MM.1S (cell line): Measurements from ENCODE around the gene F5.

Experiments used
- DNase-seq: peaks from one replicate; pipeline ENCODE4 v3.0.0-alpha.2; 2015
- H2AFZ ChIP-seq: fragments of 300-600 bp; sonication (generic); 2 replicates; pipeline ENCODE4 v1.6.0; 2016; ENCODE audit warnings: antibody characterized with exemption, low read length
- H3F3A ChIP-seq: fragments of 300-600 bp; sonication (generic); 2 replicates; pipeline ENCODE4 v1.6.1; 2016; ENCODE audit warnings: mild to moderate bottlenecking, antibody characterized with exemption, low read length, moderate library complexity, mixed read lengths; ENCODE audit not compliant: insufficient read depth
- H3K27ac ChIP-seq: fragments of 300-600 bp; sonication (generic); 2 replicates; pipeline ENCODE4 v1.5.1; 2016; ENCODE audit warnings: mild to moderate bottlenecking, low read length
- H3K27me3 ChIP-seq: fragments of 300-600 bp; sonication (generic); replicated peaks from 2 replicates; pipeline ENCODE4 v1.6.0; 2016; ENCODE audit warnings: low read length; ENCODE audit not compliant: insufficient read depth
- H3K36me3 ChIP-seq: fragments of 300-600 bp; sonication (generic); replicated peaks from 2 replicates; pipeline ENCODE4 v1.6.1; 2016; ENCODE audit warnings: mild to moderate bottlenecking, low read length, mixed read lengths; ENCODE audit not compliant: insufficient read depth
- H3K4me1 ChIP-seq: fragments of 300-600 bp; sonication (generic); 2 replicates; pipeline ENCODE4 v1.6.1; 2016; ENCODE audit warnings: low read length, mixed read lengths
- H3K4me2 ChIP-seq: fragments of 300-600 bp; sonication (generic); 2 replicates; pipeline ENCODE4 v1.6.0; 2016; ENCODE audit warnings: low read depth, low read length
- H3K4me3 ChIP-seq: fragments of 300-600 bp; sonication (generic); 2 replicates; pipeline ENCODE4 v1.5.1; 2016; ENCODE audit warnings: low read length, mixed read lengths
- H3K79me2 ChIP-seq: fragments of 300-600 bp; sonication (generic); 2 replicates; pipeline ENCODE4 v1.6.1; 2016; ENCODE audit warnings: mixed run types, low read length, mixed read lengths
- H3K9ac ChIP-seq: fragments of 300-600 bp; sonication (generic); 2 replicates; pipeline ENCODE4 v1.6.1; 2016; ENCODE audit warnings: low read length, mixed read lengths
- H3K9me2 ChIP-seq: fragments of 300-600 bp; sonication (generic); replicated peaks from 2 replicates; pipeline ENCODE4 v1.6.1; 2016; ENCODE audit warnings: mild to moderate bottlenecking, low read length, mixed read lengths; ENCODE audit not compliant: insufficient read depth
- H3K9me3 ChIP-seq: fragments of 300-600 bp; sonication (generic); replicated peaks from 2 replicates; pipeline ENCODE4 v1.6.1; 2016; ENCODE audit warnings: mild to moderate bottlenecking, low read length, mixed read lengths; ENCODE audit not compliant: insufficient read depth
- H4K20me1 ChIP-seq: fragments of 300-600 bp; sonication (generic); 2 replicates; pipeline ENCODE4 v1.6.1; 2016; ENCODE audit warnings: mild to moderate bottlenecking, low read length, moderate library complexity, mixed read lengths; ENCODE audit not compliant: insufficient read depth
- CTCF ChIP-seq: fragments of 300-600 bp; sonication (generic); IDR thresholded peaks from 2 replicates; pipeline ENCODE4 v1.5.1; 2016; ENCODE audit warnings: antibody characterized with exemption, low read length, mixed read lengths
- EZH2 ChIP-seq: fragments of 300-600 bp; sonication (generic); optimal IDR thresholded peaks from 2 replicates; pipeline ENCODE3; 2017; ENCODE audit warnings: low read depth, mild to moderate bottlenecking, antibody characterized with exemption, low read length, mixed read lengths
- EZH2phosphoT487 ChIP-seq: fragments of 300-600 bp; sonication (generic); IDR thresholded peaks from 2 replicates; pipeline ENCODE4 v1.6.1; 2018; ENCODE audit warnings: antibody characterized with exemption, low read length

Gene F5

GRCh38 chr1:169571450-169571849 lies 14.8 kb downstream of the F5 start:
- Histone ChIP-seq H3K36me3 (no peaks in the 10 kb centered on the region), H3K79me2 (no peaks in the 10 kb centered on the region), H3K27me3 (no peaks in the 10 kb centered on the region), H3K4me1 (no peaks in the 10 kb centered on the region), H2AFZ (no peak overlapping the region), H3K4me2 (no peak overlapping the region), H3K9me3 (no peaks in the 10 kb centered on the region), H3F3A (no peaks in the 10 kb centered on the region), H3K4me3 (no peak overlapping the region), H3K27ac (no peak overlapping the region), H3K9ac (no peak overlapping the region), H3K9me2 (no peaks in the 10 kb centered on the region), H4K20me1 (no peaks in the 10 kb centered on the region)
- TF ChIP-seq EZH2phosphoT487 (no peak), EZH2 (no peak), CTCF (no peak)
- DNase-seq, result no peak

- no peaks in the 10 kb centered on the region for H3F3A ChIP-seq
- no peak overlapping the region for H3K4me3 ChIP-seq
- no peak overlapping the region for H3K4me2 ChIP-seq
- no peak overlapping the region for H2AFZ ChIP-seq
- H3K9ac ChIP-seq, result no peak overlapping the region
- TF ChIP-seq EZH2, result no peak
- TF ChIP-seq EZH2phosphoT487, result no peak
- TF ChIP-seq CTCF, result no peak
- no peaks in the 10 kb centered on the region for H3K36me3 ChIP-seq
- H3K27ac ChIP-seq, result no peak overlapping the region
- H3K4me1 ChIP-seq, result no peaks in the 10 kb centered on the region
- no peak for DNase-seq
- no peaks in the 10 kb centered on the region for H3K9me2 ChIP-seq
- no peaks in the 10 kb centered on the region for H3K27me3 ChIP-seq
- H3K79me2 ChIP-seq, result no peaks in the 10 kb centered on the region
- H4K20me1 ChIP-seq, result no peaks in the 10 kb centered on the region
- no peaks in the 10 kb centered on the region for H3K9me3 ChIP-seq
Observed at GRCh38 chr1:169570172-169570574, 16.1 kb downstream of the F5 start.

- no peak overlapping the region for H3K9ac ChIP-seq
- H3K4me3 ChIP-seq, result no peak overlapping the region
- H3K9me3 ChIP-seq, result no peaks in the 10 kb centered on the region
- H3K36me3 ChIP-seq, result no peaks in the 10 kb centered on the region
- no peak overlapping the region for H3K4me2 ChIP-seq
- no peaks in the 10 kb centered on the region for H3K4me1 ChIP-seq
- no peaks in the 10 kb centered on the region for H3K9me2 ChIP-seq
- no peaks in the 10 kb centered on the region for H3K79me2 ChIP-seq
- H3K27ac ChIP-seq, result no peak overlapping the region
- no peak for TF ChIP-seq EZH2
- no peak for TF ChIP-seq EZH2phosphoT487
- TF ChIP-seq CTCF, result no peak
- no peaks in the 10 kb centered on the region for H4K20me1 ChIP-seq
- DNase-seq, result no peak
- H2AFZ ChIP-seq, result no peak overlapping the region
- no peaks in the 10 kb centered on the region for H3F3A ChIP-seq
- H3K27me3 ChIP-seq, result no peaks in the 10 kb centered on the region
Observed at GRCh38 chr1:169568497-169568896, 17.8 kb downstream of the F5 start.
